Activated T-cell treated with anti-CD3 and anti-CD28 coated beads, Interleukin-2, amount 50 U/mL, for 4 hours (primary cell): Measurements from ENCODE around the gene ZNF93. TPM values are rescaled to one million over a fixed set of nuclear protein-coding genes. Genes with fewer than 3 reads are reported as not detected.
A peak's percentile ranks its signal among the peaks of the same experiment; 100 is the strongest.
"Not testable (repeated sequence)": the region's sequence is repeated elsewhere in the genome, so short reads cannot be mapped to it uniquely, and the experiment has no call there.

ENCODE experiments used
- ATAC-seq, 2 donors: fragments of 200-7000 bp; cut with Tn5 transposase; one replicate each; pipeline ENCODE4 v1.10.0; 2021
- DNase-seq: peaks from one replicate; pipeline ENCODE4 v3.0.0-alpha.2; 2020
- H3K27me3 Mint-ChIP-seq: one replicate; pipeline ENCODE4 v1.8.0; 2021; ENCODE audit warnings: low read depth, mixed read lengths
- H3K36me3 Mint-ChIP-seq: one replicate; pipeline ENCODE4 v1.8.0; 2022; ENCODE audit warnings: mixed read lengths; ENCODE audit not compliant: insufficient read depth
- H3K4me1 Mint-ChIP-seq: one replicate; pipeline ENCODE4 v1.8.0; 2021; ENCODE audit warnings: low read depth, mixed read lengths
- H3K4me3 Mint-ChIP-seq: one replicate; pipeline ENCODE4 v1.8.0; 2021; ENCODE audit warnings: mild to moderate bottlenecking, moderate library complexity, mixed read lengths
- H3K9me3 Mint-ChIP-seq: one replicate; pipeline ENCODE4 v1.8.0; 2021; ENCODE audit warnings: mixed read lengths
- total RNA-seq, 3 donors: library from RNA; stranded (reverse); gene quantifications; one replicate each; pipeline ENCODE4 v1.2.1, GENCODE V29; 2021

Gene ZNF93
- total RNA-seq, result 1 to 10 TPM; 2.6 to 3.3 (median 2.7) TPM

DNA sequence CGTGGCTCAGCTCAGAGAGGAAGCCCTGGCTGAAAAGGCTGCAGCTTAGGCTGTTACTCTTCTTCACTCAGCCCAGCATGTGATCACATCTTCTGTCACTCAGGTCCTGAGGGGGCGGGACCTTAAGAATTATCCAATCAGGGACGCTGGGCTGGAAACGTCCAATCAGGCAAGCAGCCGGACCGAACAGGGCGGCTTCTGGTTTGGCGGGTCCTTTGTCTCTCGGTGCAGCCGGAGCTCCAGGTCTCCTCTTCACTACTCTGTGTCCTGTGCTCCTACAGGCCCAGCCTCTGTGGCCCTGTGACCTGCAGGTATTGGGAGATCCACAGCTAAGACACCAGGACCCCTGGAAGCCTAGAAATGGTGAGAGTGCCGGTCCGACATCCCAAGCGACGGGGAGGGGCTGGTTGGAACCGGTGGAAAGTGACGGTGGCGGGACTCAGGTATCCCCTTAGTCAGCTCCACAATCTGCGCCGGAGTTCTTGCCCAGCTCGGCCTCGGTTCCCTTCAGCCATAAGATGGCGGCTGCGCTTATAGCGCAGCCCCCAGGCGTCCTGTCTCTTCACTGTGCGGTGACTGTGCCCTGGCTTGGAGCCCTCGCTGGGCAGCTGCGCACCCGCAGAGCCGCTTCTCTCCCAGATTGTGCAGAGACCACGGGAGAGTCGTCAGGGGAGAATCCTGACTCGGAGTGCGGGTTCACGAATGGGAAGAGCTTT, at the start of gene ZNF93:
Gene ZNF93 (plus strand): TSS at position 218 of the 716 bp plus-strand sequence. CDS start 143 bp downstream, at position 361.
- ATAC-seq (peak; percentile 97 to 98), DNase-seq (peak; percentile 83)
- Mint-ChIP-seq H3K9me3 (peaks cover 28% of the 10 kb centered on the region), H3K4me1 (peaks cover 15% of the 10 kb centered on the region), H3K36me3 (peaks cover 5% of the 10 kb centered on the region), H3K4me3 (peak within 1 kb of the TSS; percentile 97), H3K27me3 (no peaks in the 10 kb centered on the region)

DNA sequence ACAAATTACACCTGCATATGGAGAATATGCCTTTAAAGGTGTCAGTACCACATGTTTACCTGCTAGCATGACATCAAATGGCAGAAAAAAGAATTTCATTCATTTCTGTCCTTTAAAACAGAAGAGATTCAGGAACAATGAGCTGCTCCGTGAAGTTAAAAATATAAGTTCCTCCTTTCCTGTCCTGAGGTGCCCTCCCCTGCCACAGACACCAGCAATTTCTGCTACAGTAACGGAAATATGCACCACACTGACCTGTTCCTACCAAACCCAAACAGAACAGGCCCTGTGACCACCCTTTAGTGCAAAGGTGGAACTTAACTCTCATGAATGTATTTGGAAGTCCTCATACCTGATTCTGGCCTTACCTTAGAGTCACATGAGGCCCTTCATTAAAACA, 49.0 kb upstream of the ZNF93 start:
- H3K4me1 Mint-ChIP-seq, ATAC-seq, DNase-seq, H3K4me3 Mint-ChIP-seq, H3K9me3 Mint-ChIP-seq, H3K36me3 Mint-ChIP-seq, H3K27me3 Mint-ChIP-seq: not testable (repeated sequence)

DNA sequence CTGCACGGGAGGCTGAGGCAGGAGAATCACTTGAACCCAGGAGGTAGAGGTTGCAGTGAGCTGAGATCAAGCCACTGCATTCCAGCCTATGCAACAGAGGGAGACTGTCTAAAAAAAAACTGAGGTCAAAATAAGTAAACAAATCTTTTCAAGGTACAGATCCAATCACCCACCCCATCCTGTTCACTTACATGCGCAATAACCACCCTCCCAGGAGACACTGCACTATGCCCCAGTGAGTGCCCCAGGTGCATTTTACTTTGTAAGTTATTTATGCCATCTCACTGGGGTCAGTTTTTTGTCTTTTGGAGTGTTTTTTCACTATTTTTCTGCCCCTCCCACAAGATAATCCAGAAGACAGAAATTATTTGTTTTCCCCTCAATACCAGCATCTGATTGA, 42.0 kb upstream of the ZNF93 start:
- H3K4me1 Mint-ChIP-seq, result peaks cover 2% of the 10 kb centered on the region
- DNase-seq (no peak), ATAC-seq (no peak)
- no peaks in the 10 kb centered on the region for H3K9me3 Mint-ChIP-seq
- no peak overlapping the region for H3K4me3 Mint-ChIP-seq
- H3K36me3 Mint-ChIP-seq, result no peaks in the 10 kb centered on the region
- peaks cover 3% of the 10 kb centered on the region for H3K27me3 Mint-ChIP-seq

DNA sequence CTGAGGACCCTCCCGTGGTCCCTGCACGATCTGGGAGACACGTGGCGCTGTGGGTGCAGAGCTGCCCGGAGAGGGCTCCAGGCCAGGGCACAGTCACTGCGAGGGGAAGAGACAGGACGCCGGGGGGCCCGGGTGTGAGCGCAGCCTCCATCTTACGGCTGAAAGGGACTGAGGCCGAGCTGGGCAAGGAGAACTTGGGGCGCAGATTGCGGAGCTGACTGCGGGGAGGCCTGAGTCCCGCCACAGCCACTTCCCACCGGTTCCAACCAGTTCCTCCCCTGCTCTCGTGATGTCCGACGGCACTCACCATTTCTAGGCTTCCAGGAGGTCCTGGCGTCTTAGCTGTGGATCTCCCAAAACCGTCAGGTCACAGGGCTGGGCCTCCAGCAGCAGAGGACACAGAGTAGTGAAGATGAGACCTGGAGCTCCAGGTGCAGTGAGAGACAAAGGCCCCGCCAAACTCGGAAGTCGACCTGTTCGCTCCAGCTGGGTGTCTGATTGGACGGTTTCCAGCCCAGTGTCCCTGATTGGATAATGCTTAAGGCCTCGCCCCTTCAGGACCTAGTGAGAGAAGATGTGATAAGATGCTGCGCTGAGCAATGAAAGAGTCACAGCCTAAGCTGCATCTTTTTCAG, 39.9 kb upstream of the ZNF93 start:
- peak overlapping the region; percentile 64 for H3K4me3 Mint-ChIP-seq
- H3K27me3 Mint-ChIP-seq, result peaks cover 3% of the 10 kb centered on the region
- peaks cover 2% of the 10 kb centered on the region for H3K4me1 Mint-ChIP-seq
- H3K9me3 Mint-ChIP-seq, result no peaks in the 10 kb centered on the region
- ATAC-seq, result peak; percentile 38 to 56
- DNase-seq, result peak; percentile 43
- no peaks in the 10 kb centered on the region for H3K36me3 Mint-ChIP-seq

DNA sequence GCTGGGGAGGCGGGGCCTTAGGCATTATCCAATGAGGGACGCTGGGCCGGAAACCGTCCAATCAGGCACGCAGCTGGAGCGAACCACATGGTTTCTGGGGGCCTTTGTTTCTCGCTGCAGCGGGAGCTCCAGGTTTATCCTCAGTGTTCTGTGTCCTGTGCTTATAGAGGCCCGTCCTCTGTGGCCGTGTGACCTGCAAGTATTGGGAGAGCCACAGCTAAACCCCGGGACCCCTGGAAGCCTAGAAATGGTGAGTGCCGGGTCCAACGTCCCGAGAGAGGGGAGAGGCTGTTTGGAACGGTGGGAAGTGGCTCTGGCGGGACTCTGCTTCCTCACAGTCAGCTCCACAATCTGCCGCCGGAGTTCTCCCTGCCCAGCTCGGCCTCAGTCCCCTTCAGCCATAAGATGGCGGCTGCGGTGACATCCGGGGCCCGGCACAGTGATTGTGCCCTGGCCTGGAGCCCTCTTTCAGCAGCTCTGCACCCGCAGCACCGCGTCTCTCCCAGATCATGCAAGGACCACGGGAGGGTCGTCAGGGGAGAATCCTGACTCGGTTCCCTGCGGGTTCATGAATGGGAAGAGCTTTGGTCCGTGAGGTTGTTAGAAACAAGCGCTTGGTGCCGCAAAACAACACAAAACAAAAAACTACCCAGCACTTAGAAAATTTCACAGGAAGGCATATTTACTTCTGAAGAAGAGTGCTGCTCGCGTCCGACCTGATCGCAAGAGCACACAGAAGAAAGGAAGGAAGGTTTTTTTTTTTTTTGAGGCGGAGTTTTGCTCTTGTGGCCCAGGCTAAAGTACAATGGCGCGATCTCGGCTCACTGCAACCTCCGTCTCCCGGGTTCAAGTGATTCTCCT, 34.8 kb upstream of the ZNF93 start, which contains the start of gene ZNF253:
Gene ZNF253 (plus strand): TSS at position 133 of the 861 bp plus-strand sequence. CDS start 115 bp downstream, at position 248.
- H3K9me3 Mint-ChIP-seq, result no peaks in the 10 kb centered on the region
- H3K4me3 Mint-ChIP-seq, result peak within 1 kb of the TSS; percentile 100

DNA sequence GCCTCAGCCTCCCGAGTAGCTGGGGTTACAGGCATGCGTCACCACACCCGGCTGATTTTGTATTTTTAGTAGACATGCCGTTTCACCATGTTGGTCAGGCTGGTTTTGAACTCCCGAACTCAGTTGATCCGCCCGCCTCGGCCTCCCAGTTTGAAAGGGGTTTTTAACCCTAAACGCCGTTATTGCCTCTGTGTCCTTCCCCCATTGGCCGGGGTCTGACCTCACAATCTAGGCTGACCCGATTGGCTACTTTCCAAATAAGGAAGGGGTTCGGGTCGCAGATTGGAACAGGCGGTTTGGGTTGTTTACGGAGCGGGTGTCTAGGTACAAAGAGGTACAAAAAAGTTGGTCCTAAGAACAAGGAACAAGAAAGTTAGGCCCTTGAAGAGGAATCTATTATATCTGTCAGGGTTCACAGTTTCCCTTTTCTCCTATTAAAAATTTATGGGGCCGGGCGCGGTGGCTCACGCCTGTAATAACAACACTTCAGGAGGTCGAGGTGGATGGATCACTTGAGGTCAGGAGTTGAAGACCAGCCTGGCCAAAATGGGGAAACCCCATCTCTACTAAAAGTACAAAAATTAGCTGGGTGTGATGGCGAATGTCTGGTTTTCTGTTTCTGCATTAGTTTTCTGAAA, 34.0 kb upstream of the ZNF93 start:
- peaks cover 31% of the 10 kb centered on the region for H3K4me1 Mint-ChIP-seq
- no peaks in the 10 kb centered on the region for H3K27me3 Mint-ChIP-seq
- peak overlapping the region; percentile 100 for H3K4me3 Mint-ChIP-seq
- peaks cover 3% of the 10 kb centered on the region for H3K36me3 Mint-ChIP-seq
- ATAC-seq (peak in 1 of 2 donors; percentile 0), DNase-seq (peak; percentile 14)
- H3K9me3 Mint-ChIP-seq, result no peaks in the 10 kb centered on the region

More for the DNA sequence above, 34.8 kb upstream of the ZNF93 start, which contains the start of gene ZNF253:
- peak; percentile 93 for DNase-seq
- Mint-ChIP-seq H3K27me3 (no peaks in the 10 kb centered on the region), H3K36me3 (no peaks in the 10 kb centered on the region), H3K4me1 (peaks cover 26% of the 10 kb centered on the region)
- peak; percentile 97 for ATAC-seq

DNA sequence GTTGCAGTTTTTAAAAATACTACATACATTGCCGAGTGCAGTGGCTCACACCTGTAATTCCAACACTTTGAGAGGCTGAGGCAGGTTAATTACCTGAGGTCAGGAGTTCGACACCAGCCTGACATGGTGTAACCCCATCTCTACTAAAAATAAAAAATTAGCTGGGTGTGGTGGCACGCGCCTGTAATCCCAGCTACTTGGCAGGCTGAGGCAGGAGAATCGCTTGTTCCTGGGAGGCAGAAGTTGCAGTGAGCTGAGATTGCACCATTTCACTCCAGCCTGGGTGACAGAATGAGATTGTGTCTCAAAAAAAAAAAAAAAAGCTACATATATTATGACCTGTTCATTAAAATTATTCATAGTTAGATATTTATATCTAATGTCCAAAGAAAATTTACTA, 30.7 kb upstream of the ZNF93 start:
- H3K9me3 Mint-ChIP-seq, H3K27me3 Mint-ChIP-seq, DNase-seq, ATAC-seq, H3K4me3 Mint-ChIP-seq: not testable (repeated sequence)
- H3K4me1 Mint-ChIP-seq, result peaks cover 46% of the 10 kb centered on the region
- H3K36me3 Mint-ChIP-seq, result peaks cover 12% of the 10 kb centered on the region

DNA sequence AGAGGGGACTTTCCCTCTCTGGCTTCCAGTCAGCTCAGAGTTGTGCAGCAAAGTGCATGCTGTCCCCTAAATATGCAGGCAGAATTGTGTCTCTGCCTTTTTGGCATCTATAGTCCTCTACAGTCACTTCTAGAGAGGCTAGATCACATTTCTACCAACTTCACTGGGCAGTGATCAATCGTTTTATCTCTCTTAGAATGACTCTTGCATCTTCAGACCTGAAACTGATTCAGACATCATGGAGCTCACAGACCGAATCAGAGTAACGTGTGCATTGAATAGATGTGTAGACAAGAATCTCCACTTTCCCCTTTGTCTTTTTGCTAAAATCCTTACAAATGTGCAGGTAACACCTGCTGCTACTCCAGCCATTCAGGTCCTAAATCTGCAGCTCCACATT, 28.8 kb upstream of the ZNF93 start:
- Mint-ChIP-seq H3K36me3 (peaks cover 20% of the 10 kb centered on the region), H3K9me3 (no peaks in the 10 kb centered on the region), H3K27me3 (no peaks in the 10 kb centered on the region), H3K4me3 (no peak overlapping the region), H3K4me1 (peaks cover 48% of the 10 kb centered on the region)
- peak; percentile 73 to 84 for ATAC-seq
- no peak for DNase-seq

DNA sequence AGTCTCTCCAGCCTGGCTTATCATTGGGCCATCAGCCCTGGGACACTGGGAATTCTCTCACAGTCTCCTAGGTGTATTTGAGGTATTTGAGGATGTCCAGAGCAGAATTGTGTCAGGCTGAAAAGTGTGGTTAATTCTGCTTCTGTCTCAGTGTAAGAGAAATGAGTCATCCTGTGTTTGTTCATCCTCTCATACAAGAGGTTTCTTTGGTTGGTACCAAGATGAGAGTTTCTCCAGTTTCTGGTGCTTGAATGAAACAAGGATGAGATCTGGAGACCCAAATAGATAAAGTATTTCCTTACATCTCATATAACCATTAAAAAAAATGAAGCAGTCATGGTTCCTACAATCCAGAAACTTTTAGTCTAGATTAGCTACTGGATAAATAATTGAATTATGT, 27.4 kb upstream of the ZNF93 start:
- no peaks in the 10 kb centered on the region for H3K27me3 Mint-ChIP-seq
- peaks cover 27% of the 10 kb centered on the region for H3K36me3 Mint-ChIP-seq
- DNase-seq (no peak), ATAC-seq (peak in 1 of 2 donors; percentile 53)
- H3K4me1 Mint-ChIP-seq, result peaks cover 38% of the 10 kb centered on the region
- H3K4me3 Mint-ChIP-seq, result no peak overlapping the region
- peaks cover 4% of the 10 kb centered on the region for H3K9me3 Mint-ChIP-seq

DNA sequence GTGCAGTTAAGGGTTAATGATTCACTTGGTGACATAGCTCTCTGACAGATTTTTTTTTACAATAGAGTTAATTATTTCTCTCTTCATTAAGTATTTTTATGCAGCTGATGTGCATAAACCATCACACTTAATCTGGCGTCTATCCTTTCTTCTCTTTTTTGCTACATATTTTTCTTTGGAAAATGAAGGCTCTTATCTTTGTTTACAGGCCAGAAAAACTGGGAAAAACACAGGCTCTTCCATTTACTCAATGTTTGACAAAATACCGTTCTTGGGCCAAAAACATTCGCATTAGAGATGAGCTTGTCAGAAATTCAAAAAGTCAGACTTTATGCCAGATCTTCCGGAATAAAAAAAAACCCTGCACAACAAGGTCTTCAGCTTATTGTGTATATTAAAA, 23.0 kb upstream of the ZNF93 start:
- Mint-ChIP-seq H3K36me3 (peaks cover 48% of the 10 kb centered on the region), H3K9me3 (peaks cover 4% of the 10 kb centered on the region), H3K4me3 (no peak overlapping the region), H3K4me1 (peaks cover 13% of the 10 kb centered on the region), H3K27me3 (no peaks in the 10 kb centered on the region)
- no peak for ATAC-seq
- no peak for DNase-seq

DNA sequence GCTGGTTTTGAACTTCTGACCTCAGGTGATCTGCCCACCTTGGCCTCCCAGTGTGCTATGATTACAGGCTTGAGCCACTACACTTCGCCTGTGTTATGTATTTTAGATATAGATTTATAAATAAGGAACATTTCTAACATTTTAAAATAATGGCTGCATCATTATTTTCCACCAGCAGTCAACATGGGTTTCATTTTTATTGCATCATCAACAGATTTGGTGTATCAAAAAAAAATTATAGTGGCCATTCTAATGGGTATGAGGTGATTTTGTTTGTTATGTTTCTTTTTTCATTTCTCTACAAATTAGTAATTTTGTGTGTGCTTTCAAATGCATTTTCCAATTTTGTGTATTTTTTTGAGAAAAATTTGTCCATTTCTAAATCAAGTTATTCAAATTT, 16.2 kb upstream of the ZNF93 start:
- H3K27me3 Mint-ChIP-seq, result no peaks in the 10 kb centered on the region
- DNase-seq (no peak), ATAC-seq (no peak)
- no peak overlapping the region for H3K4me3 Mint-ChIP-seq
- H3K36me3 Mint-ChIP-seq, result peaks cover 51% of the 10 kb centered on the region
- no peaks in the 10 kb centered on the region for H3K4me1 Mint-ChIP-seq
- H3K9me3 Mint-ChIP-seq, result peaks cover 15% of the 10 kb centered on the region

DNA sequence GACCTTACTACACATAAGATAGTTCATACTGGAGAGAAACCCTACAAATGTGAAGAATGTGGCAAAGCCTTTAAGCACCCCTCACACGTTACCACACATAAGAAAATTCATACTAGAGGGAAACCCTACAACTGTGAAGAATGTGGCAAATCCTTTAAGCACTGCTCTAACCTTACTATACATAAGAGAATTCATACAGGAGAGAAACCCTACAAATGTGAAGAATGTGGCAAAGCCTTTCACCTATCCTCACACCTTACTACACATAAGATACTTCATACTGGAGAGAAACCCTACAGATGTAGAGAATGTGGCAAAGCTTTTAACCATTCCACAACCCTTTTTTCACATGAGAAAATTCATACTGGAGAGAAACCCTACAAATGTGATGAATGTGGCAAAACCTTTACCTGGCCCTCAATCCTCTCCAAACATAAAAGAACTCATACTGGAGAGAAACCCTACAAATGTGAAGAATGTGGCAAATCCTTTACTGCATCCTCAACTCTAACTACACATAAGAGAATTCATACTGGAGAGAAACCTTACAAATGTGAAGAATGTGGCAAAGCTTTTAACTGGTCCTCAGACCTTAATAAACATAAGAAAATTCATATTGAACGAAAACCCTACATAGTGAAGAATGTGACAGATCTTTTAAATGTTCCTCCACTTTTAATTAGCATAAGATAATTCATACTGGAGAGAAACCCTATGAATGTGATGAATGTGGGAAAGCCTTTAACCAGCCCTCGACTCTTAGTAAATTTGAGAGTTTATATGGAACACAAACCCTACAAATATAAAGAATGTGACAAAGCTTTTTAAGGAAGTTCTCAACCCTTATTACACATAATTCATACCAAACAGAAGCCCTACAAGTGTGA, 8.4 kb upstream of the ZNF93 start:
- H3K9me3 Mint-ChIP-seq, result peaks cover 37% of the 10 kb centered on the region
- not testable (repeated sequence) for H3K4me1 Mint-ChIP-seq, DNase-seq, H3K4me3 Mint-ChIP-seq, ATAC-seq, H3K27me3 Mint-ChIP-seq
- peaks cover 37% of the 10 kb centered on the region for H3K36me3 Mint-ChIP-seq

DNA sequence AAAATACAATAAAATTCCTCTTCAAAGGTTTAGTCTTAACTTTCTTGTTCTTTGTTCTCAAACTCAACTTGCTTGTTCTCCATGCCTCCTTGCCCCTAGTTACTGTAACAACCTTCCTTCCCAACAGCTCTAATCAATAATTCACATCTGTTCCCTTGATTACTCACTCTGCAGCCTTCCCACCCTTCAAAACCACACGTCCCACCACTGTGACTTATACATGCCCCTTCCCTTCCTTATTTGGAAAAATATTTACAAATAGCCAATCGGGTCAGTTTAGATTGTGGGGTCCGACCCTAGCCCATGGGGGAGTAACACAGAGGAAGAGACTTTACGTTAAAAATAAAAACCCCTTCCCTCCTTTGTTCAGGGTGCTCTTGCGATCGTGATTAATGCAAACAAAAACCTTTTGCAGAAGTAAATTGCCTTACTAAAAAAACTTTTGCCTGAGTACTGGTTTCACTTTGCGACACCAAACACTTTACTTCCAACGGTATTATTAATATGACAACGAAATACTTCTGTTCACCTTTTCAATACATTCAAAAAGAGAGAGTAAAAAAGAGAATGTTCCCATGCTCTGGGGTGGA, 512 bp upstream of the ZNF93 start:
- peaks cover 5% of the 10 kb centered on the region for H3K36me3 Mint-ChIP-seq
- DNase-seq, result no peak
- peak; percentile 2 to 3 for ATAC-seq
- H3K4me3 Mint-ChIP-seq, result peak overlapping the region; percentile 97
- H3K9me3 Mint-ChIP-seq, result peaks cover 28% of the 10 kb centered on the region
- peaks cover 15% of the 10 kb centered on the region for H3K4me1 Mint-ChIP-seq
- H3K27me3 Mint-ChIP-seq, result no peaks in the 10 kb centered on the region
